HEK293T (cell line): Measurements from ENCODE around the gene FKBP8.

Experiments used
- CTCF ChIA-PET: fragments of 350-600 bp; formaldehyde crosslinking; extraction: SDS; loops from one replicate; lab custom pipeline; 2021; ENCODE audit warnings: antibody characterized with exemption, inconsistent platforms; lab: Yijun Ruan, JAX
- POLR2A ChIA-PET: fragments of 350-600 bp; formaldehyde crosslinking; extraction: SDS; loops from one replicate; lab custom pipeline; 2020; ENCODE audit warnings: antibody characterized with exemption, inconsistent platforms; lab: Yijun Ruan, JAX
- DNase-seq: peaks from one replicate; pipeline ENCODE4 v3.0.0; 2012; ENCODE audit warnings: mixed read lengths; ENCODE audit errors: extremely low spot score
- ARNT ChIP-seq: fragments of 450-650 bp; IDR thresholded peaks from 2 replicates; pipeline ENCODE4 v1.6.1; 2017; ENCODE audit warnings: mild to moderate bottlenecking
- BHLHE40 ChIP-seq: fragments of 450-650 bp; IDR thresholded peaks from 2 replicates; pipeline ENCODE4 v1.6.1; 2016; ENCODE audit warnings: mild to moderate bottlenecking, moderate library complexity, borderline replicate concordance
- CTBP1 ChIP-seq: fragments of 450-650 bp; IDR thresholded peaks from 2 replicates; pipeline ENCODE4 v1.6.1; 2016; ENCODE audit warnings: borderline replicate concordance
- ELF4 ChIP-seq: fragments of 450-650 bp; IDR thresholded peaks from 2 replicates; pipeline ENCODE4 v1.6.1; 2017; ENCODE audit warnings: antibody characterized with exemption
- FOXA1 ChIP-seq: fragments of 450-650 bp; IDR thresholded peaks from 2 replicates; pipeline ENCODE4 v1.6.1; 2016; ENCODE audit warnings: mild to moderate bottlenecking
- FOXK2 ChIP-seq: fragments of 450-650 bp; IDR thresholded peaks from 2 replicates; pipeline ENCODE4 v1.6.1; 2016; ENCODE audit warnings: mild to moderate bottlenecking
- FOXM1 ChIP-seq: fragments of 450-650 bp; IDR thresholded peaks from 2 replicates; pipeline ENCODE4 v1.6.1; 2017; ENCODE audit warnings: mild to moderate bottlenecking, borderline replicate concordance
- HDGF ChIP-seq: fragments of 450-650 bp; IDR thresholded peaks from 2 replicates; pipeline ENCODE4 v1.6.1; 2017; ENCODE audit warnings: antibody characterized with exemption, borderline replicate concordance
- L3MBTL2 ChIP-seq: fragments of 450-650 bp; conservative IDR thresholded peaks from 2 replicates; pipeline ENCODE4 v1.6.1; 2016; ENCODE audit warnings: mild to moderate bottlenecking
- LEF1 ChIP-seq: fragments of 450-650 bp; IDR thresholded peaks from 2 replicates; pipeline ENCODE4 v1.6.1; 2017; ENCODE audit warnings: mild to moderate bottlenecking, borderline replicate concordance
- NFRKB ChIP-seq: fragments of 450-650 bp; IDR thresholded peaks from 2 replicates; pipeline ENCODE4 v1.6.1; 2016; ENCODE audit warnings: mild to moderate bottlenecking, moderate library complexity
- SP1 ChIP-seq: fragments of 450-650 bp; IDR thresholded peaks from 2 replicates; pipeline ENCODE4 v1.6.1; 2017
- SUZ12 ChIP-seq: fragments of 450-650 bp; IDR thresholded peaks from 2 replicates; pipeline ENCODE4 v1.6.1; 2016; ENCODE audit warnings: mild to moderate bottlenecking
- TARDBP ChIP-seq: fragments of 450-650 bp; IDR thresholded peaks from 2 replicates; pipeline ENCODE4 v1.6.1; 2016
- ZNF384 ChIP-seq: fragments of 450-650 bp; IDR thresholded peaks from 2 replicates; pipeline ENCODE4 v1.6.1; 2016
- TF ChIP-seq, protein P1 (sequence below): fragments of 450-650 bp; IDR thresholded peaks from 2 replicates; pipeline ENCODE4 v1.6.1; 2016

The FKBP8 gene

DNA sequence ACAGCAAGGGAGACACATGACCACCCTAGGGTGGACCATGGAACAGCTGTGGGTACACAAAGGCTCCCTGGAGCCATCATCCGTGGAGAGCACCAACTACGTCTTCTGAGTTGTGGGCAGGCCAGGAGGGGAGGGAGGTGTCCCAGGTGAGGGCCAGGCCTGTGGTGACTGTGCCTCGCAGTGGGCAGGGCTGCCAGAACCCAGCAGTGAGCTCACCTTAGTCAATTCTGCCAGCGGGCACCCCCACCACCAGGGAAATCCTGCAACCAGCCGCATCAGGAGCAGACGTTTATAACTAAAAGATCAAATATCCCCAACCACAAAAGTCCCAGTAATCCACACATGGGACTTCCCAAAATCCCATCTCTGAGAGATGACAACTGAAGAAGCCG, 41.1 kb downstream of the FKBP8 start:
- DNase-seq = no peak
- POLR2A ChIA-PET = interaction anchor here (0.6 kb wide), 1 partner anchor 10 kb away, joined by 3 read pairs; no protein-coding TSS in a partner anchor
- CTCF ChIA-PET = interaction anchor here (0.9 to 1.4 kb wide), 2 partner anchors 13 to 18 kb away, joined by 3 to 4 read pairs; no protein-coding TSS in a partner anchor
- TF ChIP-seq SUZ12 (no peak), FOXM1 (no peak)

DNA sequence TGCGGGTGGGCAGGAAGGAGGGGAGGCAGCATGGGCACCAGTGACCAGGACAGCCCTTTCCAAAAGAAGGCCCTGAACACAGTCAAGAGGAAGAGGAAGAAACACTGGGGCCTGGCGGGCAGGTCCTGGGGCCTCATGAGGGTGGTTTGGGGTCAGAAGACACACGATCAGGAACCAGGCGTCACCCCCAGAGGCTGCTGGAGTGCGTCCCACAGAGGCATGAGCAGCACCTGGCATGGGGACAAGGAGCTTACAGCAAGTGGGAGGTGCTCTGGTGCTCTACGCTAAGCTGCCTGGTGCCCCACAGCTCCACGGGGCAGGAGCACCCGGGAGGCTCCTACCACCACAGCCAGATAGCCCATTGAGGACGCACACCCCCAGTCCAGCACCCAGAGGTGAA, 41.5 kb downstream of the FKBP8 start:
- TF ChIP-seq SUZ12 (no peak), SP1 (no peak), BHLHE40 (no peak), FOXK2 (no peak), ZNF384 (no peak), FOXM1 (no peak), LEF1 (no peak), L3MBTL2 (no peak), ARNT (no peak), NFRKB (no peak), ELF4 (no peak), HDGF (no peak), TARDBP (no peak), CTBP1 (no peak), FOXA1 (no peak)
- TF ChIP-seq, protein P1, sequence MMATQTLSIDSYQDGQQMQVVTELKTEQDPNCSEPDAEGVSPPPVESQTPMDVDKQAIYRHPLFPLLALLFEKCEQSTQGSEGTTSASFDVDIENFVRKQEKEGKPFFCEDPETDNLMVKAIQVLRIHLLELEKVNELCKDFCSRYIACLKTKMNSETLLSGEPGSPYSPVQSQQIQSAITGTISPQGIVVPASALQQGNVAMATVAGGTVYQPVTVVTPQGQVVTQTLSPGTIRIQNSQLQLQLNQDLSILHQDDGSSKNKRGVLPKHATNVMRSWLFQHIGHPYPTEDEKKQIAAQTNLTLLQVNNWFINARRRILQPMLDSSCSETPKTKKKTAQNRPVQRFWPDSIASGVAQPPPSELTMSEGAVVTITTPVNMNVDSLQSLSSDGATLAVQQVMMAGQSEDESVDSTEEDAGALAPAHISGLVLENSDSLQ = no peak
- CTCF ChIA-PET = interaction anchor here (0.9 kb wide), 1 partner anchor 13 kb away, joined by 3 read pairs; no protein-coding TSS in a partner anchor
- POLR2A ChIA-PET = no interaction called here
- no peak for DNase-seq

DNA sequence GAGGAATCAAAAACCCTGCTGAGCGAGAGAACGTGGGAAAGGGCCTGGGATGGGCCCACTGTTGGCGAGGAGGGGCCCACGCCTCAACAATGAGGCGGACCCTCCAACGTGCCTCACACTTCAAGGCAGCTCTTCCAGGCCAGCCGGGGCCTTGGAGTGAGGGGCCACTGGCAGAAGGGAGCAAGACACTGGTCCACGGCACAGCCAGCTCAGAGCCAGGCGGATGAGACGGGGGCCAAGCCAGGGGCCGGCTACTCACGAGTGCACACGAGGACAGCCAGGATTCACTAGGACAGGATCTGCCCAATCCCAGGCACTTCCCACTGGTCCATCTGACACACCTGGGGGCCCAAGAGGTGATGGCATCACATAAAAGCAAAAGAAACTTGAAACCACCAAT, 42.0 kb downstream of the FKBP8 start:
- TF ChIP-seq SP1 (no peak), HDGF (no peak), ELF4 (no peak), FOXM1 (no peak), LEF1 (no peak), FOXK2 (no peak), NFRKB (no peak), BHLHE40 (no peak), L3MBTL2 (no peak), ZNF384 (no peak), ARNT (no peak), FOXA1 (no peak), TARDBP (no peak)
- TF ChIP-seq, protein P1 = no peak
- no peak for DNase-seq
- ChIA-PET CTCF (no interaction called here), POLR2A (no interaction called here)

DNA sequence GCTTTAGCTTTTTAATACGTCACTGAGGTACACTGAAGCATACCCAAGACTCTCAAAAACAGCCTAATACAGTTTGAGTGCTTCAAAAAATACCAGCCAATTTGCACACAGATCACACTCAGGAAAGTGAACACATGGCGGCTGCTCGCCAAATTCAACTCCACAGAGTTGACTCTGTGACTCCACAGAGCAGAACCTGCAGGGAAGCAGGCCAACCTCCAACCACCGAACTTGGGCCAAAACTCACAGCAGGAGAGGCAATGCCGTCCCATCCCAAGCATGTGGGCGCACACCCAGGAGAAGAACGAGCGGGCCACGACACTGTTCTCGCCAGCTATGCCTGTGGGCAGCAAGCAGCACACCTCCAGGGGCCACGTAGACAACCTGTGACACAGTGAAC, 42.6 kb downstream of the FKBP8 start:
- POLR2A ChIA-PET = no interaction called here
- DNase-seq = no peak
- TF ChIP-seq ELF4 (no peak), L3MBTL2 (no peak)
- CTCF ChIA-PET = interaction anchor here (1.1 kb wide), 1 partner anchor 10 kb away, joined by 3 read pairs; no protein-coding TSS in a partner anchor

DNA sequence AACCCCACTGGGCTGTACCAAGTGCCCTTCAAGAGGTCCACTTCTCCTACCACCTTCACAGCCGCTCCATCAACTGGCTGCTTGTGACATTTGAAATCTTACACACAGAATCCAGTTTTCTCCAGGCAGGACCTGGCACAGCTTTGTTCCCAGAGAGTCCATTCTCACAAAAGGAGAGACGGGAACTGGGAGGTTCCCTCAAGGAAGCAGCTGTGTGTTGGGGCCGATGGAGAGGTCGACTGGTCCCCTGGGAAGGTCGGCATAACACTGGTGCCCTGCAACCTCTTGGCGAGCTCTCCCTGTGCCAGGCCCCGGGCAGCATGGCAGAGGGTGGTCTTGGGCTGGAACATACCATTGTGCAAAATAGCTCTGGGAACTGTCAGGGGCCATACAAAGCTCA, 43.0 kb downstream of the FKBP8 start:
- TF ChIP-seq HDGF (no peak), SUZ12 (no peak), ARNT (no peak), FOXK2 (no peak), LEF1 (no peak), ZNF384 (no peak), FOXA1 (no peak), BHLHE40 (no peak), TARDBP (no peak)
- TF ChIP-seq, protein P1 = no peak
- no peak for DNase-seq
- POLR2A ChIA-PET = no interaction called here
- CTCF ChIA-PET = interaction anchor here (1.1 kb wide), 1 partner anchor 10 kb away, joined by 3 read pairs; no protein-coding TSS in a partner anchor

DNA sequence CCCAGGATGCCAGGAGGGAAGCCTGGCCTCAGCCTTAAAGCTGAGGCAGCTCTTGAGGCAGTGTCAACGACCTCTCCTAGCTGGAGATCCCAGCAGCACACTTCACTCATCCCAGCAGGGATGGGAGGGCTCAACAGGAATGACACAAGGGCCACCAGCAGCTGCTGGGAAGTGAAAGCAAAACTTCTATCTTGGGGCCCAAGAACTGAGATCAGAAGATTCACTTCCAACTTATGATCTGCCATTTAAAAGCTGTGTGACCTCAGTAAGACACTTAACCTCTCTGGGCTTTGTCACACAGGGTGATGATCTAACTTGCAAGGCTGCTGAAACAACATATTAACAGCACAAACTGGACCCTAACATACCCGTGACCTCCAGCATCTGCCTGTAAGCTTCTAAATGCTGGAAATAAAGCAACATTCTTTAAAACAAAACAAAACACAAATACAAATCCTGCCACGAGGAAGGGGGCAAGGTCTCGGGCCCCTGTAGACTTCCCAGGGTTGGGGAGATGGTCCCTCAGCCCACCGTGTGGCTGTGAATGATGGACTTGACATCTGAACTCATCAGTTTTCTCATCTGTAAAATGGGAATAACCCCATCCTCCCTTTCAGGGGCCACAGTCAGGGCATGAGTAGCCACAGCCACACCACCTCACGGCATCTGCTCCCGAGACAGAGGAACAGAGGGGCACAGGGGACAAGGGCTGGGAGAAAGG, 44.2 kb downstream of the FKBP8 start:
- POLR2A ChIA-PET = no interaction called here
- no peak for DNase-seq
- CTCF ChIA-PET = no interaction called here
- TF ChIP-seq BHLHE40 (no peak), L3MBTL2 (no peak), TARDBP (no peak), HDGF (no peak), CTBP1 (no peak), SUZ12 (no peak), ZNF384 (no peak), SP1 (no peak), NFRKB (no peak), FOXA1 (no peak), FOXM1 (no peak), FOXK2 (no peak), LEF1 (no peak)
- TF ChIP-seq, protein P1 = no peak
